Lung (tissue), 12 donors: ENCODE data around the gene RIN3. TPM values are rescaled to one million over a fixed set of nuclear protein-coding genes. Genes with fewer than 3 reads are reported as not detected.
A peak's percentile ranks its signal among the peaks of the same experiment; 100 is the strongest.

Source experiments
- ATAC-seq: fragments of 200-7000 bp; cut with Tn5 transposase; one replicate; pipeline ENCODE4 v1.9.1; 2020; ENCODE audit warnings: moderate number of reproducible peaks; ENCODE audit not compliant: insufficient read depth, low FRiP score
- DNase-seq, 3 donors: peaks; one replicate each; pipeline ENCODE4 v3.0.0-alpha.2; 2013 to 2017
- H3K27ac ChIP-seq, 2 donors: one replicate each; pipeline ENCODE4 v1.5.1; 2013; ENCODE audit warnings: mild to moderate bottlenecking in 2 of 2, moderate library complexity in 2 of 2, control low read depth in 1 of 2, inconsistent platforms in 1 of 2, low read depth in 1 of 2, low read length in 1 of 2
- H3K27me3 ChIP-seq, 3 donors: one replicate each; pipeline ENCODE4 v1.5.1; 2013; ENCODE audit warnings: low read length in 2 of 3; ENCODE audit not compliant: control insufficient read depth in 3 of 3, insufficient read depth in 3 of 3
- H3K36me3 ChIP-seq, 4 donors: one replicate each; pipeline ENCODE4 v1.5.1; 2013; ENCODE audit warnings: low read length in 4 of 4, mild to moderate bottlenecking in 1 of 4, moderate library complexity in 1 of 4; ENCODE audit not compliant: control insufficient read depth in 4 of 4, insufficient read depth in 4 of 4
- H3K4me1 ChIP-seq, 5 donors: one replicate each; pipeline ENCODE4 v1.5.1; 2013; ENCODE audit warnings: low read length in 5 of 5, mild to moderate bottlenecking in 2 of 5, moderate library complexity in 1 of 5; ENCODE audit not compliant: control insufficient read depth in 5 of 5, insufficient read depth in 5 of 5
- H3K4me3 ChIP-seq: one replicate; pipeline ENCODE4 v1.5.1; 2013; ENCODE audit warnings: mild to moderate bottlenecking, control low read depth, moderate library complexity
- H3K9ac ChIP-seq, 2 donors: one replicate each; pipeline ENCODE4 v1.5.1; 2013; ENCODE audit warnings: low read length in 2 of 2, control low read depth in 1 of 2; ENCODE audit not compliant: insufficient read depth in 1 of 2
- H3K9me3 ChIP-seq, 4 donors: one replicate each; pipeline ENCODE4 v1.5.1; 2013; ENCODE audit warnings: low read length in 3 of 4, mild to moderate bottlenecking in 1 of 4, moderate library complexity in 1 of 4; ENCODE audit not compliant: control insufficient read depth in 4 of 4, insufficient read depth in 3 of 4
- WGBS, 2 donors: extraction: QIAGEN DNeasy Blood & Tissue Kit; methylation state at CpG; one replicate each; pipeline ENCODE4 v1.1.7; 2013; 5-methylcytosine and 5-hydroxymethylcytosine counted together
- polyA plus RNA-seq, 2 donors: library from polyadenylated mRNA; stranded (reverse); fragments of 200-250 nt; gene quantifications; one replicate each; pipeline ENCODE4 v1.2.1, GENCODE V29; 2013
- total RNA-seq, 2 donors: library from RNA; depleted of rRNA in 1 of 2; stranded (reverse); fragments of >200 nt in 1 of 2; gene quantifications; one replicate each; pipeline ENCODE4 v1.2.1, GENCODE V29; 2014 to 2021
- TF ChIP-seq, protein P1 (sequence below): IDR thresholded peaks from 2 replicates; pipeline ENCODE4 v1.5.1; 2012; ENCODE audit warnings: mild to moderate bottlenecking; ENCODE audit errors: control extremely low read depth, extremely low read depth
- donor health status: control.
- donor health status: control.
- donor health status: Bipolar disorder and iron deficiency.
- donor health status: healthy.
- donor health status: DM: yes; HTN: yes; CAD: no.

Gene RIN3
- total and polyA plus RNA-seq, 4 donors = 19.3 to 55.5 (median 40.2) TPM

DNA sequence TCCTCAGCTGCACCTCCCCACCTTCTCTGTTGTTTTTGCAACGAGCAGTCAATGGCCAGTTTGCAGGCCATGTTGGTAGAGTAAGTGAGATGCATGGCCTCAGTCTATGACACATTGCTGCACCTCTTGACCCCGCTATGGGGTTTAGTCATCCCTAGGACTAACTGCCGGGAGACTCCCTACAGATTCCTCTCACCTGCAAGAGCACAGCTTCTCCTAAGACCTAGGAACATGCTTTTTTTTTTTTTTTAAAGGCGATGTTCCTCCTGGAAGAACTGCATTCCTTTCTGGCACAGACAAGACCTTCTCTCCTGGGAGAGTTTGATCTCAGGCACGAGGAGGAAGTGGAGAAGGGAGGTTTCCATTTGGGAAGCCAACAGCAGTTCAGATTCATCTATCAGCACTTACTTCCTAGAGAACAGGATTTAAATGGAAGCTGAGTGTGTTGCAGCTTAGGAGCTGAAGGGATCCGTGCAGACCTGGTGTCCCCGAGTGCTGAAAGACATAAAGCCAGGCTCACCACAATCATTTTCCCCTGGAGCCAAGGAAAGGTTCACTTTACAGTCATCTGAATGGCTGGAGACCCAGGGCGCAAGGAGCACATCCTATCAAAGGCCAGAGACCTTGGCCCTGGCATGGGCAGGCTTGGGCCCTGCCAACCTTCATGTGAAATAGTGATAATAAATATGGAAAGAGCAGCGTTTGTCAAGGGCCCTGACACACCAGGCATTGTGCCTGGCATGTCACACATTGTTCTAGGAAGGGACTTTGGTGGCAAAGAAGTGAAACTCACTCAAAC, 130.8 kb downstream of the RIN3 start:
- TF ChIP-seq, protein P1, sequence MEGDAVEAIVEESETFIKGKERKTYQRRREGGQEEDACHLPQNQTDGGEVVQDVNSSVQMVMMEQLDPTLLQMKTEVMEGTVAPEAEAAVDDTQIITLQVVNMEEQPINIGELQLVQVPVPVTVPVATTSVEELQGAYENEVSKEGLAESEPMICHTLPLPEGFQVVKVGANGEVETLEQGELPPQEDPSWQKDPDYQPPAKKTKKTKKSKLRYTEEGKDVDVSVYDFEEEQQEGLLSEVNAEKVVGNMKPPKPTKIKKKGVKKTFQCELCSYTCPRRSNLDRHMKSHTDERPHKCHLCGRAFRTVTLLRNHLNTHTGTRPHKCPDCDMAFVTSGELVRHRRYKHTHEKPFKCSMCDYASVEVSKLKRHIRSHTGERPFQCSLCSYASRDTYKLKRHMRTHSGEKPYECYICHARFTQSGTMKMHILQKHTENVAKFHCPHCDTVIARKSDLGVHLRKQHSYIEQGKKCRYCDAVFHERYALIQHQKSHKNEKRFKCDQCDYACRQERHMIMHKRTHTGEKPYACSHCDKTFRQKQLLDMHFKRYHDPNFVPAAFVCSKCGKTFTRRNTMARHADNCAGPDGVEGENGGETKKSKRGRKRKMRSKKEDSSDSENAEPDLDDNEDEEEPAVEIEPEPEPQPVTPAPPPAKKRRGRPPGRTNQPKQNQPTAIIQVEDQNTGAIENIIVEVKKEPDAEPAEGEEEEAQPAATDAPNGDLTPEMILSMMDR = no peak
- H3K4me1 ChIP-seq = peaks cover 0 to 28% (median 10%) of the 10 kb centered on the region in 5 donors
- H3K9me3 ChIP-seq = peaks cover 0 to 6% (median 1%) of the 10 kb centered on the region in 4 donors
- no peak for DNase-seq
- H3K36me3 ChIP-seq = peaks cover 0 to 15% (median 10%) of the 10 kb centered on the region in 4 donors
- H3K4me3 ChIP-seq = no peak overlapping the region
- no peaks in the 10 kb centered on the region for H3K27me3 ChIP-seq
- 70 to 80% methylated on average over 9 of the region's 9 CpGs for WGBS, 2 donors
- no peak for ATAC-seq
- no peak overlapping the region for H3K9ac ChIP-seq
- peak overlapping the region in 1 of 2 donors; percentile 20 for H3K27ac ChIP-seq

GRCh38 chr14:92644970-92645515, 131.5 kb downstream of the RIN3 start:
- H3K27me3 ChIP-seq = no peaks in the 10 kb centered on the region
- DNase-seq = no peak
- 96 to 97% methylated on average over 9 of the region's 9 CpGs for WGBS, 2 donors
- H3K27ac ChIP-seq = peak overlapping the region in 1 of 2 donors; percentile 19
- H3K9me3 ChIP-seq = peaks cover 0 to 6% (median 1%) of the 10 kb centered on the region in 4 donors
- no peak overlapping the region for H3K9ac ChIP-seq
- ATAC-seq = no peak
- H3K36me3 ChIP-seq = peaks cover 0 to 16% (median 10%) of the 10 kb centered on the region in 4 donors
- no peak overlapping the region for H3K4me3 ChIP-seq
- TF ChIP-seq, protein P1 = no peak
- H3K4me1 ChIP-seq = peaks cover 0 to 32% (median 10%) of the 10 kb centered on the region in 5 donors

DNA sequence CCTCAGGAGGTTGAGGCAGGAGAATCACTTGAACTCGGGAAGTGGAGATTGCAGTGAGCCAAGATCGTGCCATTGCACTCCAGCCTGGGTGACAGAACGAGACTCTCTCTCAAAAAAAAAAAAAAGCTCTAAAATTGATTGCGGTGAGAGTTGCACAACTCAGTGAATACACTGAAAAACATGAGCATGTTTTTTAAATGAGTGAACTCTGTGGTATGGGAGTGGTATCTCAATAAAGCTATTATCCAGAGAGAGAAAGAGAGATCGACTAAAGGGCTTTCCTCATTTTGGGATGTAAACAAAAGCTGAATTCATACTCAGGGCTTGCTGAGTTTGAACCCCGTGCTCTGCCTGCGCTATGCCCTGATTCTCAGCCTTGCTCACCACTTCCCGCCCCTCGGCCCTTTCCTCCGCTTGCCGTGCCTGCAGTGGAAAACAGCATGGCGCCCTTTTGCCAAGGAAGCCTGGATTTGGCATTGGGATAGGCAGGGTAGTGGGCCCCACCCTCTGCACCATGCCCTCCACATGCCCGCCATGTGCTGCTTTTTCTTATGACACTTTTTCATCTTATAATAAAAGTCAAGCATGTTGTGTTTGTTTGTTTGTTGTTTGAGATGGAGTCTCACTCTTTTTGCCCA, 132.4 kb downstream of the RIN3 start:
- H3K9ac ChIP-seq = no peak overlapping the region
- peaks cover 0 to 6% (median 1%) of the 10 kb centered on the region in 4 donors for H3K9me3 ChIP-seq
- H3K27ac ChIP-seq = peak overlapping the region in 1 of 2 donors; percentile 44
- ATAC-seq (no peak), DNase-seq (peak in 1 of 3 donors; percentile 50)
- H3K36me3 ChIP-seq = peaks cover 0 to 15% (median 10%) of the 10 kb centered on the region in 4 donors
- TF ChIP-seq, protein P1 = no peak
- H3K4me3 ChIP-seq = no peak overlapping the region
- peaks cover 0 to 32% (median 10%) of the 10 kb centered on the region in 5 donors for H3K4me1 ChIP-seq
- H3K27me3 ChIP-seq = no peaks in the 10 kb centered on the region
- WGBS, 2 donors = 57 to 66% methylated on average over 13 of the region's 13 CpGs
